CD14-positive monocyte (primary cell): Measurements from ENCODE around the gene LGALS4. TPM values are rescaled to one million over a fixed set of nuclear protein-coding genes. Genes with fewer than 3 reads are reported as not detected.

ENCODE experiments used
- DNase-seq, 3 donors: peaks; one replicate each; pipeline ENCODE4 v3.0.0-alpha.2; 2011 to 2022
- H2AFZ ChIP-seq: 2 replicates; pipeline ENCODE4 v1.6.0; 2012; ENCODE audit warnings: mild to moderate bottlenecking, low read depth, low read length, inconsistent platforms; ENCODE audit not compliant: insufficient read depth, poor library complexity, severe bottlenecking
- H3K27ac ChIP-seq, 2 donors: 1 replicate in 1 of 2; 2 replicates in 1 of 2; pipeline ENCODE4 v1.5.1; 2012 to 2013; ENCODE audit warnings: low read length in 2 of 2, control low read depth in 1 of 2, inconsistent platforms in 1 of 2, low read depth in 1 of 2, mild to moderate bottlenecking in 1 of 2
- H3K27me3 ChIP-seq, 2 donors: one replicate each; pipeline versions ENCODE4 v1.6.0 to v1.6.1; 2011 to 2013; ENCODE audit warnings: low read length in 2 of 2; ENCODE audit not compliant: control insufficient read depth in 2 of 2, insufficient read depth in 2 of 2
- H3K36me3 ChIP-seq, 2 donors: replicated peaks in 1 of 2; 1 replicate in 1 of 2; 2 replicates in 1 of 2; pipeline versions ENCODE4 v1.5.1 to v1.6.1; 2012 to 2013; ENCODE audit warnings: low read length in 2 of 2, control low read depth in 1 of 2, inconsistent platforms in 1 of 2, mild to moderate bottlenecking in 1 of 2; ENCODE audit not compliant: insufficient read depth in 2 of 2, control insufficient read depth in 1 of 2
- H3K4me1 ChIP-seq, 2 donors: 1 replicate in 1 of 2; 2 replicates in 1 of 2; pipeline versions ENCODE4 v1.5.1 to v1.6.1; 2012 to 2013; ENCODE audit warnings: low read length in 2 of 2, control low read depth in 1 of 2, inconsistent platforms in 1 of 2, mild to moderate bottlenecking in 1 of 2, moderate library complexity in 1 of 2; ENCODE audit not compliant: insufficient read depth in 2 of 2, control insufficient read depth in 1 of 2
- H3K4me2 ChIP-seq: replicated peaks from 2 replicates; pipeline ENCODE3; 2012; ENCODE audit warnings: low read length, moderate library complexity, mild to moderate bottlenecking; ENCODE audit not compliant: poor library complexity, severe bottlenecking; ENCODE audit errors: extremely low read depth
- H3K4me3 ChIP-seq, 3 experiments: fragments of 200-600 bp in 1 of 3; sonication (generic) in 1 of 3; replicated peaks in 1 of 3; 1 replicate in 2 of 3; 2 replicates in 1 of 3; pipeline ENCODE4 v1.5.1; 2011 to 2013; ENCODE audit warnings: low read length in 3 of 3, mild to moderate bottlenecking in 3 of 3, control low read depth in 2 of 3, low read depth in 2 of 3, inconsistent platforms in 1 of 3, moderate library complexity in 1 of 3
- H3K79me2 ChIP-seq: 2 replicates; pipeline ENCODE4 v1.6.0; 2012; ENCODE audit warnings: mild to moderate bottlenecking, control low read depth, inconsistent platforms, low read length, moderate library complexity; ENCODE audit not compliant: insufficient read depth
- H3K9ac ChIP-seq: 2 replicates; pipeline ENCODE4 v1.6.0; 2017; ENCODE audit warnings: low read length, mild to moderate bottlenecking; ENCODE audit not compliant: insufficient read depth, poor library complexity, severe bottlenecking
- H3K9me3 ChIP-seq, 2 donors: replicated peaks in 1 of 2; 1 replicate in 1 of 2; 2 replicates in 1 of 2; pipeline versions ENCODE4 v1.5.1 to v1.6.1; 2012 to 2013; ENCODE audit warnings: low read length in 2 of 2, control low read depth in 1 of 2; ENCODE audit not compliant: control insufficient read depth in 1 of 2, insufficient read depth in 1 of 2
- H4K20me1 ChIP-seq: 2 replicates; pipeline ENCODE4 v1.6.0; 2012; ENCODE audit warnings: mild to moderate bottlenecking, low read length, control low read depth, moderate library complexity; ENCODE audit not compliant: insufficient read depth
- H3K27ac Mint-ChIP-seq, 7 donors: one replicate each; pipeline ENCODE4 v1.8.0; 2020; ENCODE audit warnings: mild to moderate bottlenecking in 7 of 7, mixed read lengths in 7 of 7, moderate library complexity in 6 of 7, inconsistent platforms in 2 of 7
- H3K27me3 Mint-ChIP-seq, 3 donors: one replicate each; pipeline ENCODE4 v1.8.0; 2021 to 2022; ENCODE audit warnings: low read depth in 3 of 3, mild to moderate bottlenecking in 3 of 3, mixed read lengths in 3 of 3, moderate library complexity in 3 of 3, inconsistent platforms in 1 of 3
- H3K36me3 Mint-ChIP-seq, 2 donors: one replicate each; pipeline ENCODE4 v1.8.0; 2020; ENCODE audit warnings: mixed read lengths in 2 of 2, inconsistent platforms in 1 of 2, mild to moderate bottlenecking in 1 of 2
- H3K4me1 Mint-ChIP-seq: one replicate; pipeline ENCODE4 v1.8.0; 2020; ENCODE audit warnings: mild to moderate bottlenecking, mixed read lengths
- H3K4me3 Mint-ChIP-seq, 2 donors: one replicate each; pipeline ENCODE4 v1.8.0; 2020; ENCODE audit warnings: mild to moderate bottlenecking in 2 of 2, mixed read lengths in 2 of 2, moderate library complexity in 1 of 2
- H3K9me3 Mint-ChIP-seq, 7 donors: one replicate each; pipeline ENCODE4 v1.8.0; 2020 to 2022; ENCODE audit warnings: mixed read lengths in 7 of 7, mild to moderate bottlenecking in 6 of 7, moderate library complexity in 6 of 7, inconsistent platforms in 2 of 7
- WGBS: methylation state at CpG from one replicate; pipeline ENCODE4 v1.1.5; 2013; ENCODE audit warnings: missing lambda C conversion rate; ENCODE audit not compliant: insufficient coverage; 5-methylcytosine and 5-hydroxymethylcytosine counted together
- intact Hi-C, 2 donors: fragments of 100-400 bp; cut with micrococcal nuclease; formaldehyde crosslinking; loops; one replicate each; pipeline versions ENCODE4 v1.15.0 to v1.15.1; 2023
- polyA plus RNA-seq, 3 donors: library from polyadenylated mRNA; depleted of rRNA in 1 of 3; unstranded in 2 of 3; stranded (reverse) in 1 of 3; fragments of 300-500 nt in 2 of 3; fragments of >200 nt in 1 of 3; fragmentation: Illumina TruSeq in 2 of 3; gene quantifications; 1 replicate in 2 of 3; 2 replicates in 1 of 3; pipeline ENCODE4 v1.2.3, GENCODE V29; 2012 to 2021
- TF ChIP-seq, protein P1 (sequence below): fragments of 200-600 bp; IDR thresholded peaks from one replicate; pipeline ENCODE4 v1.8.0; 2022; ENCODE audit warnings: antibody characterized with exemption, mild to moderate bottlenecking

Gene LGALS4
- polyA plus RNA-seq, 3 donors: 1.7 TPM; not detected in 2

DNA sequence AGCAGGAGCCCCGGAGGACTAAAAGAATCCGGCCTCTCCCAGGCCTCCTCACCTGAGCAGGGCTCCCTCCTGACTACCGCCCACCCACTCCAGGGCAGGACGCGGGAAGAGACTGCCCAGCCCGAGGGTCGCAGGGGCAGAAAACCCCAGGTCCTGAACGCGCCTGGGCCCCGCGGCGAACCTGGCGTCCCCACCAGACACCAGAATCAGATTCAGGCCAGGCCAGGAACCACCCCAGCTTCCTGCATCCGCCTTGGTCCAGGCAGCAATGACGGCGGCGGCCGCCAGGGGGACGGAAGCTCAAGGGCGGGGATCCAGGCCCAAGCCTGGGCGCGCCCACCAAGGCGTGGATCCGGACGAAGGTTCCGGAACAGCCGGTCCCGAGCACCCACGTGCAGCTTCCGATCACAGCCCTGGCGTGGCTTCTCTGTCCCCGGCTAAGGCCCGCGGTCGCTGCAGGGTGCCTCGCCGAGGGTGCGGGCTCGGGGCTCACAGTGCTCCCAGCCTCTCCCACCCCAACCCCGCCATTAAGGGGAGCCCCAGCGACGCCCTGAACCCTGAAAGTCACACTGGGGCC is 43.0 kb downstream of the LGALS4 start:
- peak overlapping the region; percentile 55 for H3K9ac ChIP-seq

DNA sequence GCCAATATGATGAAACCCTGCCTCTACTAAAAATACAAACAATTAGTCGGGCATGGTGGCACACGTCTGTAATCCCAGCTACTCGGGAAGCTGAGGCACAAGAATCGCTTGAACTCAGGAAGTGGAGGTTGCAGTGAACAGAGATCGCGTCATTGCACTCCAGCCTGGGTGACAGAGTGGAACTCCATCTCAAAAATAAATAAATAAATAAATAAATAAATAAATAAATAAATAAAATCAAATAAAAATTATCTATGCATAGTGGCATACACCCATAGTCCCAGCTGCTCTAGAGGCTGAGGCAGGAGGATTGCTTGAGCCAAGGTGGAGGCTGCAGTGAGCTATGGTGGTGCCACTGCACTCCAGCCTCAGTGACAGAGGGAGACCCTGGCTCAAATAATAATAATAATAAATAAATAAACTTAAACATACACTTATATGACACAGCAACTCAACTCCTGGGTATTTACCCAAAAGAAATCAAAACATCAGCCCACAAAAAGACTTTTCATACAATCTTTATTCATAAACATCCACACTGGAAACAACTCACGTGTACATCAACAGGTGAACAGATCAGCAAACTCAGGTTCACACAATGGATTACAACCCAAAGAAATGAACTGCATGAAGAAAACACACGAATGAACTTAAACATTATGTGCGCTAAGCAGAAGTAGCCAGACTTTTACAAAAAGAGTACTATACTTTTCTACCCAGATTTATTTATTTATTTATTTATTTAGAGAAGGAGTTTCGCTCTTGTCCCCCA is 46.3 kb downstream of the LGALS4 start:
- Histone ChIP-seq H3K9me3 (no peaks in the 10 kb centered on the region), H3K79me2 (no peaks in the 10 kb centered on the region), H3K4me2 (no peak overlapping the region), H4K20me1 (no peaks in the 10 kb centered on the region), H3K27ac (no peak overlapping the region), H3K36me3 (no peaks in the 10 kb centered on the region), H3K4me1 (peaks cover 5 to 13% of the 10 kb centered on the region in 2 donors), H3K4me3 (no peak overlapping the region), H3K9ac (no peak overlapping the region), H2AFZ (no peak overlapping the region), H3K27me3 (no peaks in the 10 kb centered on the region)
- intact Hi-C loops: loop anchor here in 1 of 2 donors (10.0 kb wide), 1 partner anchor 128 kb away; the partner anchor contains the start of genes NFKBIB and SIRT2
- Mint-ChIP-seq H3K9me3 (peaks cover 0 to 3% (median 0%) of the 10 kb centered on the region in 7 donors), H3K27me3 (peaks cover 3 to 5% (median 4%) of the 10 kb centered on the region in 3 donors), H3K4me1 (peaks cover 5% of the 10 kb centered on the region), H3K4me3 (no peak overlapping the region), H3K27ac (no peak overlapping the region), H3K36me3 (no peaks in the 10 kb centered on the region)
- TF ChIP-seq, protein P1, sequence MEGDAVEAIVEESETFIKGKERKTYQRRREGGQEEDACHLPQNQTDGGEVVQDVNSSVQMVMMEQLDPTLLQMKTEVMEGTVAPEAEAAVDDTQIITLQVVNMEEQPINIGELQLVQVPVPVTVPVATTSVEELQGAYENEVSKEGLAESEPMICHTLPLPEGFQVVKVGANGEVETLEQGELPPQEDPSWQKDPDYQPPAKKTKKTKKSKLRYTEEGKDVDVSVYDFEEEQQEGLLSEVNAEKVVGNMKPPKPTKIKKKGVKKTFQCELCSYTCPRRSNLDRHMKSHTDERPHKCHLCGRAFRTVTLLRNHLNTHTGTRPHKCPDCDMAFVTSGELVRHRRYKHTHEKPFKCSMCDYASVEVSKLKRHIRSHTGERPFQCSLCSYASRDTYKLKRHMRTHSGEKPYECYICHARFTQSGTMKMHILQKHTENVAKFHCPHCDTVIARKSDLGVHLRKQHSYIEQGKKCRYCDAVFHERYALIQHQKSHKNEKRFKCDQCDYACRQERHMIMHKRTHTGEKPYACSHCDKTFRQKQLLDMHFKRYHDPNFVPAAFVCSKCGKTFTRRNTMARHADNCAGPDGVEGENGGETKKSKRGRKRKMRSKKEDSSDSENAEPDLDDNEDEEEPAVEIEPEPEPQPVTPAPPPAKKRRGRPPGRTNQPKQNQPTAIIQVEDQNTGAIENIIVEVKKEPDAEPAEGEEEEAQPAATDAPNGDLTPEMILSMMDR: no peak
- WGBS: 93% methylated on average over 3 of the region's 10 CpGs
- no peak for DNase-seq

More for the DNA sequence above, 43.0 kb downstream of the LGALS4 start:
- peak overlapping the region; percentile 76 to 90 (median 86) for H3K27ac Mint-ChIP-seq
- intact Hi-C loops: loop anchor here (2.0 to 10.0 kb wide), 2 partner anchors 19 to 125 kb away; partner anchors contain the start of genes LGALS7B (in 1 of the 2), NFKBIB (in 1 of the 2) and SIRT2 (in 1 of the 2)
- H3K27ac ChIP-seq: peak overlapping the region; percentile 67 to 81
- TF ChIP-seq, protein P1: peak; percentile 95
- peak overlapping the region; percentile 57 to 68 for H3K4me3 Mint-ChIP-seq
- peak overlapping the region; percentile 79 for H3K4me2 ChIP-seq
- peaks cover 0 to 4% (median 3%) of the 10 kb centered on the region in 3 donors for H3K27me3 Mint-ChIP-seq
- 7% methylated on average over 37 of the region's 42 CpGs for WGBS
- H2AFZ ChIP-seq: peak overlapping the region; percentile 92
- no peaks in the 10 kb centered on the region for H3K36me3 Mint-ChIP-seq
- peaks cover 0 to 3% (median 0%) of the 10 kb centered on the region in 7 donors for H3K9me3 Mint-ChIP-seq
- H3K4me1 Mint-ChIP-seq: peaks cover 5% of the 10 kb centered on the region
- H3K27me3 ChIP-seq: no peaks in the 10 kb centered on the region
- DNase-seq: peak; percentile 84 to 92 (median 87)
- H3K79me2 ChIP-seq: no peaks in the 10 kb centered on the region
- H3K9me3 ChIP-seq: no peaks in the 10 kb centered on the region
- no peaks in the 10 kb centered on the region for H4K20me1 ChIP-seq
- peak overlapping the region; percentile 27 to 75 (median 44) for H3K4me3 ChIP-seq
- peaks cover 5 to 13% of the 10 kb centered on the region in 2 donors for H3K4me1 ChIP-seq
- no peaks in the 10 kb centered on the region for H3K36me3 ChIP-seq
